Measurements from ENCODE around the gene CEP85L. TPM values are rescaled to one million over a fixed set of nuclear protein-coding genes. Genes with fewer than 3 reads are reported as not detected.

The CEP85L gene
- total RNA-seq, 4 donors from 2014 or later, result 15.6 to 22.8 (median 21.9) TPM

- no peaks in the 10 kb centered on the region for H3K36me3 ChIP-seq
- no peaks in the 10 kb centered on the region for H3K9me3 ChIP-seq
- peak overlapping the region; percentile 30 to 69 (median 34) for H3K27ac ChIP-seq
- no peak overlapping the region for H3K4me3 ChIP-seq
- no peak for DNase-seq
- H3K27me3 ChIP-seq, result no peaks in the 10 kb centered on the region
- intact Hi-C loops (cut with DNase I; ENCODE audit: low total_unique reads) (no loop called here), in situ Hi-C loops (cut with MboI; ENCODE audit: low sequenced_read_pairs in 4 of 4) (loop anchor here in 2 of 4 donors (25.0 kb wide), 1 partner anchor 143 kb away; no protein-coding TSS in a partner anchor)
- no peak for ATAC-seq
- no peak for TF ChIP-seq POLR2A (IDR thresholded peaks at IDR 0.05)
- no peak for TF ChIP-seq CTCF (IDR thresholded peaks at IDR 0.05 in 4 of 5, conservative IDR thresholded peaks at IDR 0.05 in 1 of 5)
- H3K4me1 ChIP-seq, result peaks cover 72 to 93% of the 10 kb centered on the region in 2 donors
Observed at GRCh38 chr6:118644007-118644406, 7.4 kb downstream of the CEP85L start.

GRCh38 chr6:118641042-118641441 lies 10.3 kb downstream of the CEP85L start:
- intact Hi-C loops (cut with DNase I; ENCODE audit: low total_unique reads) (no loop called here), in situ Hi-C loops (cut with MboI; ENCODE audit: low sequenced_read_pairs in 4 of 4) (loop anchor here in 2 of 4 donors (25.0 kb wide), 1 partner anchor 146 kb away; no protein-coding TSS in a partner anchor)
- no peaks in the 10 kb centered on the region for H3K9me3 ChIP-seq
- no peak overlapping the region for H3K27ac ChIP-seq
- H3K36me3 ChIP-seq, result no peaks in the 10 kb centered on the region
- H3K27me3 ChIP-seq, result no peaks in the 10 kb centered on the region
- no peak overlapping the region for H3K4me3 ChIP-seq
- H3K4me1 ChIP-seq, result peaks cover 62 to 82% of the 10 kb centered on the region in 2 donors
- ATAC-seq (no peak), DNase-seq (no peak)
- TF ChIP-seq POLR2A (IDR thresholded peaks at IDR 0.05), result no peak

DNA sequence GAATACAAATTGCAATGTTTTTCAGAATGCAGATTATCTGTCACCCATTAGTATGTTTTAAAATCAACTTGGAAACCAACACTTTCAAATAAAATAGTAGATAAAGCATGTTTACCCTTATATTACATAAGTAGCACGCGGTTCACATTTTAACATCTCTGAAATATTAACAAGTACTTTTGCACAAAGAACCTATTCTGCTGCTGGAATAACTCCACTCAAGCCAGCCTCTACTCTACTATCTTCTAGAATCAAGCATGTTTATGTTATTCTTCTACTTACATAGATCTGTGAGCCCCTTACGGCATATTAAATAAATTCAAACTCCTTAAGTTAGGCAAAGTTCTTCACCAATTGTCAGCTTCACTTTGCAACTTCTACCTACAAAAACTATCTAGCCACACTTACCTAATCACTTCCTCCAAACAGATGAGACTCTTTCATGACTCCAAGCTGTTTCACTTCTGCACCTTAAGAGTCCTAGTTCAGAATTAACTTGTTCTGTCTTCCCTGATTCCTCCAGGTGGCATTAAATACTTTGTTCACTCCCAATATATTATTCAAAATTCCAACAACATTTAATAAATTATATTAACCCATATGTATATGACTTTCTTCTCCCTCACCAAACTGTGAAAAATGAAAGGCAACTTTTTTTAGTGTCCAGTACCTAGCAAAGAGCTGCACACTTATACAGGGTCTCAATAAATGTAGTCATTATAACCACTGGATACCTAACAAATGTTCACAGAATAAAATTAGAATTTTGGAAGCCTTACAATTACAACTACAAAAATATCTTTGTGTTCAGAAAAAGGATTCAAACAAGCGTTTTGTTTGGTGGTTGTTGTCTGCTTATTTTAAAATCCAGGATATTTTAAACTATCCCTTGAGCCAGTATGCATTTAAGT lies 12.1 kb downstream of the CEP85L start:
- no peaks in the 10 kb centered on the region for H3K27me3 ChIP-seq
- H3K27ac ChIP-seq, result no peak overlapping the region
- H3K4me1 ChIP-seq, result peaks cover 45 to 78% of the 10 kb centered on the region in 2 donors
- H3K9me3 ChIP-seq, result no peaks in the 10 kb centered on the region
- intact Hi-C loops (cut with DNase I; ENCODE audit: low total_unique reads), result no loop called here
- in situ Hi-C loops (cut with MboI; ENCODE audit: low sequenced_read_pairs in 4 of 4), result loop anchor here in 2 of 4 donors (25.0 kb wide), 1 partner anchor 148 kb away; no protein-coding TSS in a partner anchor
- no peak overlapping the region for H3K4me3 ChIP-seq
- no peaks in the 10 kb centered on the region for H3K36me3 ChIP-seq
- no peak for DNase-seq
- TF ChIP-seq CTCF (IDR thresholded peaks at IDR 0.05 in 4 of 5, conservative IDR thresholded peaks at IDR 0.05 in 1 of 5) (no peak), POLR2A (IDR thresholded peaks at IDR 0.05) (no peak)
- no peak for ATAC-seq

- no peak overlapping the region for H3K27ac ChIP-seq
- no peaks in the 10 kb centered on the region for H3K36me3 ChIP-seq
- H3K4me1 ChIP-seq, result peaks cover 35 to 74% of the 10 kb centered on the region in 2 donors
- ATAC-seq, result no peak
- intact Hi-C loops (cut with DNase I; ENCODE audit: low total_unique reads) (no loop called here), in situ Hi-C loops (cut with MboI; ENCODE audit: low sequenced_read_pairs in 4 of 4) (loop anchor here in 2 of 4 donors (25.0 kb wide), 1 partner anchor 149 kb away; no protein-coding TSS in a partner anchor)
- no peak for TF ChIP-seq POLR2A (IDR thresholded peaks at IDR 0.05)
- no peak for TF ChIP-seq CTCF (IDR thresholded peaks at IDR 0.05 in 4 of 5, conservative IDR thresholded peaks at IDR 0.05 in 1 of 5)
- no peak overlapping the region for H3K4me3 ChIP-seq
- no peak for DNase-seq
- no peaks in the 10 kb centered on the region for H3K9me3 ChIP-seq
- H3K27me3 ChIP-seq, result no peaks in the 10 kb centered on the region
Observed at GRCh38 chr6:118638288-118638687, 13.1 kb downstream of the CEP85L start.

Data from gastrocnemius medialis (tissue), 4 donors.